Coronary artery (tissue), 2 donors: ENCODE results near the gene ALG8.
A peak's percentile ranks its signal among the peaks of the same experiment; 100 is the strongest.

ENCODE experiments used
- DNase-seq: peaks from one replicate; pipeline ENCODE4 v3.0.0-alpha.2; 2017; ENCODE audit warnings: low spot score
- H3K27ac ChIP-seq, 2 donors: fragments of 200-600 bp; sonication (generic); one replicate each; pipeline ENCODE4 v1.5.1; 2016 to 2019
- H3K4me3 ChIP-seq: fragments of 200-600 bp; sonication (generic); 2 replicates; pipeline ENCODE4 v1.5.1; 2016; ENCODE audit warnings: mild to moderate bottlenecking, moderate library complexity
- TF ChIP-seq, protein P1 (sequence below): fragments of 200-600 bp; sonication (generic); IDR thresholded peaks from one replicate; pipeline ENCODE4 v1.5.1; 2019; ENCODE audit warnings: antibody characterized with exemption

The ALG8 gene

DNA sequence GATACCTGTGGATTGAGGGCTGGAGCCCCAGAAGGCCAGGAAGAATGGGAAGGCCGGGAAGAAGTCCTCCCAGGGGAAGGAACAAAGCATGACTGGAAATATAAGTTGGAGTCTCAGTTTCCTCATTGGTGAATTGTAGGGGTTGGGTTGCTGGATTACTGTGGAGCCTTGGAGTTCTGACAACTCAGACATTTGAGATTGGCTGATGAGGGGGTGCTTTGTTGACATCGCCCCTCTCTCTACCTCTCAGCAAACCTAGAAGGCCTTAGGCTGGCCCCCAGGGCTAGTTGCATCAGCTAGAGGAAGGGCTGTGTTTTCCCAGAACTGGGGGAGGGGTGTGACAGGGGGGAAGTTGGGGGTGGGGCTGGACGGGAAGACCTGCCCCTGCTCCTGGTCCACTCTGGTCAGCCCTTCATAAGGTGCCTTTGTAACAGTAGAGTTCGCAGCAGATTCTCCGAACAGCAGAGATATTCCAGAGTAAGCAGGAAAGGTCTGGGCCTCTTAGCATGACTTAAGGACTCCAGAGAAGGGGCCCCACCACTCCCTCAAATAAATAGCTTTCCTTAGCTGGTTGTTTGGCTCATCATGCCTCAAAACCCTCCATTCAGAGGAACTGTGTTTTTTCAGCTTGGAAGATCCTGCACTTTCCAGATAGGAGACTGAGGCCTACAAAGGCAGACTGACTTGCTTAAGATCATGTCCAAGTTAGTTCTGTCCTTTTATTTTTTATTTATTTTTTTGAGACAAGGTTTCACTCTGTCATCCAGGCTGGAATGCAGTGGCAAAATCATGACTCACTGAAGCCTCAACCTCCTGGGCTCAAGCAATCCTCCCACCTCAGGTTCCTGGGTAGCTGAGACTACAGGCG is 88.2 kb downstream of the ALG8 start:
- Histone ChIP-seq H3K27ac (peak overlapping the region in 1 of 2 donors; percentile 11), H3K4me3 (no peak overlapping the region)
- TF ChIP-seq, protein P1, sequence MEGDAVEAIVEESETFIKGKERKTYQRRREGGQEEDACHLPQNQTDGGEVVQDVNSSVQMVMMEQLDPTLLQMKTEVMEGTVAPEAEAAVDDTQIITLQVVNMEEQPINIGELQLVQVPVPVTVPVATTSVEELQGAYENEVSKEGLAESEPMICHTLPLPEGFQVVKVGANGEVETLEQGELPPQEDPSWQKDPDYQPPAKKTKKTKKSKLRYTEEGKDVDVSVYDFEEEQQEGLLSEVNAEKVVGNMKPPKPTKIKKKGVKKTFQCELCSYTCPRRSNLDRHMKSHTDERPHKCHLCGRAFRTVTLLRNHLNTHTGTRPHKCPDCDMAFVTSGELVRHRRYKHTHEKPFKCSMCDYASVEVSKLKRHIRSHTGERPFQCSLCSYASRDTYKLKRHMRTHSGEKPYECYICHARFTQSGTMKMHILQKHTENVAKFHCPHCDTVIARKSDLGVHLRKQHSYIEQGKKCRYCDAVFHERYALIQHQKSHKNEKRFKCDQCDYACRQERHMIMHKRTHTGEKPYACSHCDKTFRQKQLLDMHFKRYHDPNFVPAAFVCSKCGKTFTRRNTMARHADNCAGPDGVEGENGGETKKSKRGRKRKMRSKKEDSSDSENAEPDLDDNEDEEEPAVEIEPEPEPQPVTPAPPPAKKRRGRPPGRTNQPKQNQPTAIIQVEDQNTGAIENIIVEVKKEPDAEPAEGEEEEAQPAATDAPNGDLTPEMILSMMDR: no peak
- no peak for DNase-seq
